GM21381 (cell line): ENCODE data around the gene CCDC85C.
"Not testable (repeated sequence)": the region's sequence is repeated elsewhere in the genome, so short reads cannot be mapped to it uniquely, and the experiment has no call there.

Experiments used
- ATAC-seq: cut with Tn5 transposase; IDR thresholded peaks from one replicate; pipeline ENCODE4 v1.9.1; 2021; ENCODE audit warnings: mild to moderate bottlenecking, moderate library complexity; ENCODE audit not compliant: unreplicated experiment

The CCDC85C gene

GRCh38 chr14:99603471-99604277 lies at the start of gene CCDC85C:
TSS of gene CCDC85C (minus strand) at chr14:99604207. CDS start at chr14:99603959, 248 bp downstream.
- no peak for ATAC-seq

GRCh38 chr14:99651953-99652746 lies 48.1 kb upstream of the CCDC85C start:
- no peak for ATAC-seq

GRCh38 chr14:99650189-99650588 lies 46.2 kb upstream of the CCDC85C start:
- ATAC-seq: no peak

- no peak for ATAC-seq
These were observed 45.6 kb upstream of the CCDC85C start for GRCh38 chr14:99649643-99650042.

- ATAC-seq: no peak
These were observed 45.2 kb upstream of the CCDC85C start for GRCh38 chr14:99649219-99649618.

GRCh38 chr14:99648027-99648784 lies 44.2 kb upstream of the CCDC85C start:
- ATAC-seq: no peak

GRCh38 chr14:99647411-99647810 lies 43.4 kb upstream of the CCDC85C start:
- no peak for ATAC-seq

GRCh38 chr14:99645545-99646505 lies 41.8 kb upstream of the CCDC85C start:
- no peak for ATAC-seq

- no peak for ATAC-seq
These were observed 40.9 kb upstream of the CCDC85C start, which contains the start of gene HHIPL1 for GRCh38 chr14:99644723-99645544. TSS of gene HHIPL1 (plus strand) at chr14:99645129. CDS start at chr14:99645208, 79 bp downstream.

GRCh38 chr14:99644035-99644587 lies 40.1 kb upstream of the CCDC85C start:
- no peak for ATAC-seq

- ATAC-seq: no peak
These were observed 39.3 kb upstream of the CCDC85C start for GRCh38 chr14:99643343-99643742.

GRCh38 chr14:99642771-99643170 lies 38.8 kb upstream of the CCDC85C start:
- ATAC-seq: not testable (repeated sequence)

GRCh38 chr14:99637624-99638023 lies 33.6 kb upstream of the CCDC85C start:
- ATAC-seq: no peak

- ATAC-seq: no peak
These were observed 32.5 kb upstream of the CCDC85C start for GRCh38 chr14:99636487-99636886.

- ATAC-seq: no peak
These were observed 31.1 kb upstream of the CCDC85C start for GRCh38 chr14:99635116-99635515.

GRCh38 chr14:99634443-99634842 lies 30.4 kb upstream of the CCDC85C start:
- no peak for ATAC-seq

GRCh38 chr14:99633918-99634317 lies 29.9 kb upstream of the CCDC85C start:
- no peak for ATAC-seq

GRCh38 chr14:99633141-99633540 lies 29.1 kb upstream of the CCDC85C start:
- ATAC-seq: no peak
